Measurements from ENCODE around the gene HGFAC.

DNA sequence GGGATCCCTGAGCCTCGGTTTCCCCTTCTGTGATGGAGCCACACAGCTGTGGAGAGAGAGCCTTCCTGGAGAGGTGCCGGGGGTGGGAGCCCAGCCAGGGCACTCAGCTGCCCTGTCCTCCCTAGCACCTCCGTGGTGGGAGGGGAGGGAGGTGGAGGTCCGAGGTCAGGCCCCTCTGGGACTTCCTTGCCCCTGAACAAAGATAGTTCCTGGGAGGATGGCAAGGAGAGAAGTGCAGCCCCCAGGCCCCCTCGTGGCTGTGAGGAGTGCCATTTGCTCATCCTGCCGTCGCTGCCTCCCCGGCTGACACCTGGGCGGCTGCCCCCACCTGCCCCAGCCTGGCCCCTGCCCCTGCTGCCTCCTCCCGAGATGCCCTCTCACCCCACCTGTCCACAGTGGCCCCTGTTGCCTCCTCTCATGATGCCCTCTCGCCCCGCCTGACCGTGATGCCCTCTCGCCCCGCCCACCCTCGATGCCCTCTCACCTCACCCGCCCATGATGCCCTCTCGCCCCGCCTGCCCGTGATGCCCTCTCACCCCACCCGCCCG, 34.0 kb downstream of the HGFAC start:
- TF ChIP-seq SMC3 (conservative IDR thresholded peaks at IDR 0.05; ENCODE audit: poor library complexity) (no peak), EZH2 (IDR thresholded peaks at IDR 0.05; ENCODE audit: borderline replicate concordance, insufficient read depth, low read length, poor library complexity, severe bottlenecking) (no peak), POLR2AphosphoS5 (IDR thresholded peaks at IDR 0.05) (no peak), EP300 (conservative IDR thresholded peaks at IDR 0.05; ENCODE audit: poor library complexity, severe bottlenecking) (no peak)
- TF ChIP-seq, protein P1, sequence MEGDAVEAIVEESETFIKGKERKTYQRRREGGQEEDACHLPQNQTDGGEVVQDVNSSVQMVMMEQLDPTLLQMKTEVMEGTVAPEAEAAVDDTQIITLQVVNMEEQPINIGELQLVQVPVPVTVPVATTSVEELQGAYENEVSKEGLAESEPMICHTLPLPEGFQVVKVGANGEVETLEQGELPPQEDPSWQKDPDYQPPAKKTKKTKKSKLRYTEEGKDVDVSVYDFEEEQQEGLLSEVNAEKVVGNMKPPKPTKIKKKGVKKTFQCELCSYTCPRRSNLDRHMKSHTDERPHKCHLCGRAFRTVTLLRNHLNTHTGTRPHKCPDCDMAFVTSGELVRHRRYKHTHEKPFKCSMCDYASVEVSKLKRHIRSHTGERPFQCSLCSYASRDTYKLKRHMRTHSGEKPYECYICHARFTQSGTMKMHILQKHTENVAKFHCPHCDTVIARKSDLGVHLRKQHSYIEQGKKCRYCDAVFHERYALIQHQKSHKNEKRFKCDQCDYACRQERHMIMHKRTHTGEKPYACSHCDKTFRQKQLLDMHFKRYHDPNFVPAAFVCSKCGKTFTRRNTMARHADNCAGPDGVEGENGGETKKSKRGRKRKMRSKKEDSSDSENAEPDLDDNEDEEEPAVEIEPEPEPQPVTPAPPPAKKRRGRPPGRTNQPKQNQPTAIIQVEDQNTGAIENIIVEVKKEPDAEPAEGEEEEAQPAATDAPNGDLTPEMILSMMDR (IDR thresholded peaks at IDR 0.05; ENCODE audit: poor library complexity, severe bottlenecking) = no peak

Data from neural cell (in vitro differentiated cells).